Muscle layer of colon (tissue), 2 donors: Measurements from ENCODE around the gene HELZ2.

Source experiments
- H3K27ac ChIP-seq: one replicate; pipeline ENCODE4 v1.7.0; 2013; ENCODE audit warnings: low read depth, mild to moderate bottlenecking, low read length, moderate library complexity
- H3K27me3 ChIP-seq, 2 donors: one replicate each; pipeline ENCODE4 v1.7.0; 2013; ENCODE audit warnings: low read length in 2 of 2, mild to moderate bottlenecking in 2 of 2; ENCODE audit not compliant: insufficient read depth in 2 of 2, control insufficient read depth in 1 of 2
- H3K36me3 ChIP-seq: one replicate; pipeline ENCODE4 v1.7.0; 2013; ENCODE audit warnings: mild to moderate bottlenecking, low read length; ENCODE audit not compliant: insufficient read depth
- H3K4me1 ChIP-seq: one replicate; pipeline ENCODE4 v1.7.0; 2013; ENCODE audit warnings: mild to moderate bottlenecking, low read length; ENCODE audit not compliant: insufficient read depth
- H3K4me3 ChIP-seq, 2 donors: one replicate each; pipeline ENCODE4 v1.7.0; 2013; ENCODE audit warnings: low read length in 2 of 2, low read depth in 1 of 2, mild to moderate bottlenecking in 1 of 2, moderate library complexity in 1 of 2
- H3K9ac ChIP-seq: one replicate; pipeline ENCODE4 v1.7.0; 2013; ENCODE audit warnings: low read length
- H3K9me3 ChIP-seq: one replicate; pipeline ENCODE4 v1.7.0; 2013; ENCODE audit warnings: mild to moderate bottlenecking, low read length
- donor health status: abdominal sarcoma.
- donor health status: Adenocarcinoma of cecum.

The HELZ2 gene

GRCh38 chr20:63586797-63587196 is 12.8 kb upstream of the HELZ2 start:
- Histone ChIP-seq H3K9ac (no peak overlapping the region), H3K9me3 (no peaks in the 10 kb centered on the region), H3K27me3 (no peaks in the 10 kb centered on the region), H3K4me1 (no peaks in the 10 kb centered on the region), H3K36me3 (peaks cover 1% of the 10 kb centered on the region), H3K4me3 (no peak overlapping the region), H3K27ac (no peak overlapping the region)

DNA sequence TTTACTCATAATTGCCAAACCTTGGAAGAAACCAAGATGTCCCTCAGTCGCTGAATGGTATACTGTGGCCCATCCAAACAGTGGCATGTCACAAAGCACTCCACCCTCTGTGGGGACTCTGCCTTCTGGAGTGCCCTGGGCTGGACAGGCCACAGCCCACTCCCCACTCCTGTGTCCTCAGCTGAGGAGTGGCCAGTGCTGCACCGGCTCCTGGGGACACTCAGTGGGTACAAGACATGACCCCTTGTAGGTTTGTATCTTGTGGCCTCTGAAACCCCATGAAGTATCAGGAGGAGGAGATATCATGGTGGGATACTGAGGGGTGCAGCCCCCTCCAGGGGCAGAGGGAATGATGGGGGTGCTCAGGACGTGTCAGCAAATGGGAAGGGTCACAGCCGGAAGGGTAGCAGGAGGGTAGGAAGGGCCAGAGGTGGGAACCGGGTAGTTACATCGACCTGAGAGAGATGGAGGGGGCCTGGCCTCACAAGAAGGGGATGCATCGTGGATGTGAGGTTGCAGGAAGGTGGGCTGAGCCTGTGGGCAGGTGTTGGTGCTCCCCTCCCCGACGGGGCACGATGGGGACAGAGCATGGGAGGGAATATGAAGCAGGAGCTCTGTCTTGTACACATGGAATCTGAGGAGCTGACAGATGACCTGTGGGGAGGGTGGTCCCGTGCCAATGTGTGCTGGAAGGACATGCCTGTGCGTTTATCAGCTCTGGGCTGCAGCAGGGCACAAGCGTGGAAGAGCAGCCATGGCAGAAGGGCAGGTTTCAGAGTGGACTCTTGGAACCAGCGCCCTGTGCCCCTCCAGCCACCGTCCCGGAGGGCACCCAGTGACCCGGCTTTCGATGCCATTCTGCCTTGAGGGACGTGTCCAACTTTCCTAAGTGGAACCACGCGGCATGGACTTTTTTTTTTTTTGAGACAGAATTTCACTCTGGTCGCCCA is 11.9 kb upstream of the HELZ2 start:
- no peak overlapping the region for H3K4me3 ChIP-seq
- H3K36me3 ChIP-seq, result no peaks in the 10 kb centered on the region
- no peaks in the 10 kb centered on the region for H3K9me3 ChIP-seq
- no peaks in the 10 kb centered on the region for H3K27me3 ChIP-seq
- no peak overlapping the region for H3K9ac ChIP-seq
- no peaks in the 10 kb centered on the region for H3K4me1 ChIP-seq
- no peak overlapping the region for H3K27ac ChIP-seq

DNA sequence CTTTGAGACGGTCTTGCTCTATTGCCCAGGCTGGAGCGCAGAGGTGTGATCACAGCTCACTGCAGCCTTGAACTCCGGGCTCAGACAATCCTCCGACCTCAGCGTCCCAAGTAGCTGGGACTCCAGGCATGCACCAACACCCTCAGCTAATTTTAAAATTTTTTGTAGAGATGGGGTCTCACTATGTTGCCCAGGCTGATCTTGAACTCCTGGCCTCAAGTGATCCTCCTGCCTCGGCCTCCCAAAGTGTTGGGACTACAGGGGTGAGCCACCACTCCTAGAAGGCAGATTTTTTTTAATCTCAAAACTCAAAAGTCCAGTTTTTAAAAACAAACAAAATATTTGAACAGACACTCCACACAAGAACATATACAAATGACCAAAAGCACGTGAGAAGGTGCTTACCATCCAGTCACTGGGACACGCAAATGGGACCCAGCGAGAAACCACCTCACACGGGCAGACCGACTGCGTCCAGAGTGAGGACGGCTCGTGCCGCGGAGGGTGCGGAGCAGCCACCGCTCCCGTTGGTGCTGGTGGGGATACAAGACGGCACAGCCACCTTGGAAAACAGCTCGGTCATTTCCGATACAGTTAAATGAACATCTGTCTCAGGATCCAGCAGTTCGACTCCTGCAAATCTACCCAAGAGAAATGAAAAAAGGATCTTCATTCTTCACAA is 8.5 kb upstream of the HELZ2 start:
- Histone ChIP-seq H3K9me3 (no peaks in the 10 kb centered on the region), H3K27ac (no peak overlapping the region), H3K9ac (no peak overlapping the region), H3K4me1 (peaks cover 2% of the 10 kb centered on the region), H3K27me3 (no peaks in the 10 kb centered on the region), H3K36me3 (no peaks in the 10 kb centered on the region), H3K4me3 (no peak overlapping the region)

DNA sequence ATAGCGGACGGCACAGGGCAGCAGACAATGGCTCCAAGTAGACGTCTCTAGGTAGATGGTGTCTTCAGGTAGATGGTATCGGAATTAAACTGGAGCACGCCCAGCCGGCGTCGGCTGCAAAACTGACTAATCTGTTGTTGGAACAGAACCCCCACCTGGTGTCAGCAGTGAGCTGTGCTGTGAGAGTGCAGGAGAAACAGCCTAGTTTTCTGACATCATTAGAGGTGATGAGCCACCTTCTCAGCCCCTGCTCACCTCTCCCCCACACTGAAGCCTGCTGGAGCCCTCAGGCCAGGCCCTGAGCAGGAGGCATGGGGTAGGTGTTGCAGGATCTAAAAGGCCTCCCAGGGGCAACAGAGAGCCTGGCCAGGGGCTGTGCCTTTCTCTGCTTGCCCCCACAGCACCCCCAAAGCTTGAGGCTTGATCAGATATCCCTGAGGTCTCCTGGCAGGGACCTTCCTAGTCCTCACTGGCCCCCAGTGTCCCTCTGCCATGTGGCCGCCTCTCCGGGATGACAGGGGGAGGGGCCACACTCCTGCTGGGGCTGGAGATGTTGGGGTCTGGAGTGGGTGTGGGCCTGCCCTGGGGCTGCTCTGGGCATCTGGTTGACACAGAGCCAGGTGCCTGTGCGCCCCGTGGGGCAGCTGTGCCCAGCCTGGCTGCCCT is 6.9 kb upstream of the HELZ2 start:
- H3K4me1 ChIP-seq, result peaks cover 3% of the 10 kb centered on the region
- no peaks in the 10 kb centered on the region for H3K36me3 ChIP-seq
- no peak overlapping the region for H3K27ac ChIP-seq
- H3K27me3 ChIP-seq, result no peaks in the 10 kb centered on the region
- H3K4me3 ChIP-seq, result no peak overlapping the region
- H3K9ac ChIP-seq, result no peak overlapping the region
- no peaks in the 10 kb centered on the region for H3K9me3 ChIP-seq

DNA sequence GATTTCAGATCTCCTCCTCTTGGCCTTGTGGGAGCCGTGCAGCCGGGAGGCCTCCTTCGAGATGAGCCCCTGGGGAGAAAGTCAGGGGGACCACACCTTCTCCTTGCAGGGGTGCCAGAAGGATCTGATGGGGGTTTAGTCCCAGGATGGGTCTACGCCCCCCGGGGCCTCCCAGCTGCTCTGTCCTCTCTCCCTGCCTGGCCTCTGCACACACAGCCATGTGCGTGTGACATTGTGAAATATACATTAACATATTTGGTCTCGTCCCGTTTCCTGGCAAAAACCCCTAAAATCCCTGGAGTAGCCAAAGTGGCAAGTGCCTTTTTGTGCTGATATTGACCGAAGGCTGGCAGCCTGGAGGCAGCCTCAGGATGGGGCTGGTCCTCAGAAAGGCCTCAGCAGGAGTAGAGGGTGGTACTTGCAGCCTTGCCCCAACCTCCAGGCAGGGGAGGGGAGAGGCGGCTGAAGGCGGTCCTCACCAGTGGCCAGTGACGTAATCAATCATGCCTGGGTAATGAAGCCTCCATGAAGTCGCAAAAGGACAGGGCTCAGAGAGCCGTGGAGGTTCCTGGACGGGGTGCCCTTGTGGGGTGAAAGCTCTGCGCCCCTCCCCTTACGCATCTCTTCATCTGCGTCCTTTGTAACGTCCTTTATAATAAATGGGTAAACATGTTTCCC is 5.1 kb upstream of the HELZ2 start:
- H3K9ac ChIP-seq, result no peak overlapping the region
- H3K9me3 ChIP-seq, result no peaks in the 10 kb centered on the region
- no peaks in the 10 kb centered on the region for H3K36me3 ChIP-seq
- no peak overlapping the region for H3K27ac ChIP-seq
- H3K4me1 ChIP-seq, result peaks cover 3% of the 10 kb centered on the region
- H3K27me3 ChIP-seq, result no peaks in the 10 kb centered on the region
- no peak overlapping the region for H3K4me3 ChIP-seq

GRCh38 chr20:63578224-63579016 is 4.4 kb upstream of the HELZ2 start:
- Histone ChIP-seq H3K27me3 (no peaks in the 10 kb centered on the region), H3K27ac (no peak overlapping the region), H3K9me3 (no peaks in the 10 kb centered on the region), H3K4me1 (peaks cover 5% of the 10 kb centered on the region), H3K4me3 (no peak overlapping the region), H3K9ac (no peak overlapping the region), H3K36me3 (no peaks in the 10 kb centered on the region)

DNA sequence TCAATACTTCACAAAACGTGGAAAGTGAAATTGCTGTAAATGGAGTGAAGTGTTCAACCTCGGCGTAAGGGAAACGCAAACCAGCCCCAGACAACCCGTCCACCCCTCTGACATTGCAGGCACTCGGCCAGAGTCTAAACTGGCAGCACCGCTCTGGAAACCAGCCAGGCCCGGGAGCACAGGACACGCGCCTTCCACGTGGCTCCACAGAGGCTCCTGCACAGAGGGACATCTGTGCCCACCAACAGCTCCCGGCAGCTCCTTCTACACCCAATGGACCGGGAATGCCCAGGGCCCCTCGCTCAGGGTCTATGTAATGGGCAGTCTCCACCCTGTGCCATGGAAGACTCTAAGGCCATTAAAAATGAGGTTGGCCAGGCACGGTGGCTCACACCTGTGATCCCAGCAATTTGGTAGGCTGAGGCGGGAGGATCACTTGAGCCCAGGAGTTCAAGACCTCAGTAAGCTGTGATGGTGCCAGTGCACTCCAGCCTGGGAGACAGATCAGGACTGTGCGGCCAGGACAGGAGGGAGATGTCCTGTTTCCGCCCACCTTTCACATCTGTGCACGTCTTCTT is 3.4 kb upstream of the HELZ2 start:
- no peak overlapping the region for H3K4me3 ChIP-seq
- H3K9me3 ChIP-seq, result no peaks in the 10 kb centered on the region
- no peak overlapping the region for H3K27ac ChIP-seq
- no peak overlapping the region for H3K9ac ChIP-seq
- peaks cover 12% of the 10 kb centered on the region for H3K4me1 ChIP-seq
- no peaks in the 10 kb centered on the region for H3K27me3 ChIP-seq
- H3K36me3 ChIP-seq, result no peaks in the 10 kb centered on the region

GRCh38 chr20:63576311-63576710 is 2.3 kb upstream of the HELZ2 start:
- Histone ChIP-seq H3K27ac (no peak overlapping the region), H3K36me3 (no peaks in the 10 kb centered on the region), H3K4me1 (peaks cover 12% of the 10 kb centered on the region), H3K9me3 (no peaks in the 10 kb centered on the region), H3K4me3 (no peak overlapping the region), H3K27me3 (no peaks in the 10 kb centered on the region), H3K9ac (no peak overlapping the region)

DNA sequence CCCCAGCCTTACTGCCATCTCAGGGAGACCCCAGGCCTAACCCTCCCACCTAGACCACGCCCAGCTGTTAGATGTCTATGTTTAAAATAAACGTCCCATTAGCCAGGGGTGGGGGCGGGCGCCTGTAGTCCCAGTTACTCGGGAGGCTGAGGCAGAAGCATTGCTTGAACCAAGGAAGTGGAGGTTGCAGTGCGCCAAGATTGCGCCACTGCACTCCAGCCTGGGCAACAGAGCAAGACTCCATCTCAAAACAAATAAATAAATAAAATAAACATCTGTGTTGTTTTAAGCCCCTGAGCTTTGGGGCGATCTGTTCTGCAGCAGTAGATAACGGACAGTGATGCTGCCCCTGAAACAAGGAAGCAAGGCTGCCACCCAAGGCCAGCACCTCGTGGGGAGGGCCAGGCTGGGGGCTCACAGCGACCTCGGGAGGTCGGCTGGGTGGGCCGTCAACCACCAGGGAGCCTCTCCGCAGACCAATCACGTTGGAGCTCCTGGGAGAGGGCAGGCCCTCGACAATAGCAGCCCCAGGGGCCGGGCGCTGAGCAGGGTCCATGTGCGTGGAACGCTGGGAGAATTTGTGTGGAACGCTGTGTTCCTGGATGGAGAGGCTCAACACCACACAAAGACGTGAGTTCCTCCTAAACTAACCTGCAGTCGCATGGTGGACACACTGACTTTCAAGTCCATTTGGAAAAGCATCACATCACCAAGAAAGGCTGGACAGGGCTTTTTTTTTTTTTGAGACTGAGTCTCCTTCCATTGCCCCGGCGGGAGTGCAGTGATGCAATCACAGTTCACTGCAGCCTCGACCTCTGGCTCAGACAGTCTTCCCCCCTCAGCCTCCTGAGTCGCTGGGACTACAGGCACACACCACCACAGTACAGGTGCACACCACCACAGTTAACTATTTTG is 1.0 kb upstream of the HELZ2 start:
- Histone ChIP-seq H3K4me1 (peaks cover 12% of the 10 kb centered on the region), H3K27ac (peak overlapping the region; percentile 12), H3K4me3 (peak overlapping the region in 1 of 2 donors; percentile 55), H3K36me3 (no peaks in the 10 kb centered on the region), H3K9ac (no peak overlapping the region), H3K27me3 (no peaks in the 10 kb centered on the region), H3K9me3 (no peaks in the 10 kb centered on the region)
